AG04450 (cell line): ENCODE results near the gene GTF3C4. TPM values are rescaled to one million over a fixed set of nuclear protein-coding genes. Genes with fewer than 3 reads are reported as not detected.
"Not testable (repeated sequence)": the region's sequence is repeated elsewhere in the genome, so short reads cannot be mapped to it uniquely, and the experiment has no call there.

Experiments
- CTCF ChIA-PET: fragments of 300-600, 350-600 bp; formaldehyde crosslinking; extraction: SDS; loops from one replicate; lab custom pipeline; 2022; ENCODE audit warnings: antibody characterized with exemption, inconsistent platforms; lab: Charles Lee
- POLR2A ChIA-PET: fragments of 350-600 bp; formaldehyde crosslinking; extraction: SDS; loops from one replicate; lab custom pipeline; 2021; ENCODE audit warnings: antibody characterized with exemption, inconsistent platforms; lab: Yijun Ruan, JAX
- DNase-seq: peaks from one replicate; pipeline ENCODE4 v3.0.0-alpha.2; 2011; ENCODE audit warnings: low read depth, low spot score
- H3K27ac ChIP-seq: one replicate; pipeline ENCODE4 v1.5.1; 2012; ENCODE audit warnings: low read depth, low read length, control low read depth
- H3K27me3 ChIP-seq: one replicate; pipeline ENCODE4 v1.6.0; 2012; ENCODE audit warnings: low read length; ENCODE audit not compliant: control insufficient read depth, insufficient read depth
- H3K4me3 ChIP-seq: 2 replicates; pipeline ENCODE4 v1.5.1; 2011; ENCODE audit warnings: mild to moderate bottlenecking, low read depth, low read length, control low read depth
- H3K9me3 ChIP-seq: 2 replicates; pipeline ENCODE4 v1.5.1; 2012; ENCODE audit warnings: low read length; ENCODE audit not compliant: control insufficient read depth, insufficient read depth
- CTCF ChIP-seq: IDR thresholded peaks from 2 replicates; pipeline ENCODE4 v1.5.1; 2011; ENCODE audit warnings: low read depth, low read length, control low read depth, inconsistent platforms
- polyA plus RNA-seq: library from polyadenylated mRNA; depleted of rRNA; stranded (reverse); fragments of >200 nt; gene quantifications from 2 replicates; pipeline ENCODE4 v1.2.3, GENCODE V29; 2011

GTF3C4 gene
- polyA plus RNA-seq, 1 experiment: 6.9 TPM

- CTCF ChIA-PET: no interaction called here
- POLR2A ChIA-PET: no interaction called here
- no peaks in the 10 kb centered on the region; the same call in 1 of the 2 replicates for H3K9me3 ChIP-seq
- no peak overlapping the region for H3K27ac ChIP-seq
- no peak overlapping the region for H3K4me3 ChIP-seq
- H3K27me3 ChIP-seq: peaks cover 7% of the 10 kb centered on the region
- no peak for DNase-seq
- TF ChIP-seq CTCF: no peak
Measured at GRCh38 chr9:132708239-132708638, 38.0 kb downstream of the GTF3C4 start.

- Histone ChIP-seq H3K9me3 (no peaks in the 10 kb centered on the region; the same call in 1 of the 2 replicates), H3K27me3 (peaks cover 7% of the 10 kb centered on the region), H3K27ac (no peak overlapping the region), H3K4me3 (no peak overlapping the region)
- no peak for TF ChIP-seq CTCF
- CTCF ChIA-PET: no interaction called here
- POLR2A ChIA-PET: no interaction called here
- no peak for DNase-seq
Measured at GRCh38 chr9:132708769-132709430, 38.6 kb downstream of the GTF3C4 start.

- ChIA-PET CTCF (no interaction called here), POLR2A (no interaction called here)
- no peak for DNase-seq
- Histone ChIP-seq H3K4me3 (no peak overlapping the region), H3K9me3 (no peaks in the 10 kb centered on the region; the same call in 1 of the 2 replicates), H3K27me3 (peaks cover 7% of the 10 kb centered on the region), H3K27ac (no peak overlapping the region)
- TF ChIP-seq CTCF: no peak
Measured at GRCh38 chr9:132710333-132710732, 40.1 kb downstream of the GTF3C4 start.

- H3K27me3 ChIP-seq, DNase-seq, POLR2A ChIA-PET, H3K4me3 ChIP-seq, H3K9me3 ChIP-seq, CTCF ChIA-PET, H3K27ac ChIP-seq: not testable (repeated sequence)
Measured at GRCh38 chr9:132711152-132711551, 40.9 kb downstream of the GTF3C4 start.

GRCh38 chr9:132711846-132712245 lies 41.6 kb downstream of the GTF3C4 start:
- Histone ChIP-seq H3K4me3 (no peak overlapping the region), H3K27me3 (peaks cover 2% of the 10 kb centered on the region), H3K9me3 (no peaks in the 10 kb centered on the region; the same call in 1 of the 2 replicates), H3K27ac (no peak overlapping the region)
- ChIA-PET POLR2A (interaction anchor here (0.8 kb wide), 1 partner anchor 12 kb away, joined by 6 read pairs; no protein-coding TSS in a partner anchor), CTCF (no interaction called here)
- DNase-seq: no peak
- TF ChIP-seq CTCF: no peak
